Endothelial cell of coronary artery (primary cell): ENCODE results near the gene GPAT3. TPM values are rescaled to one million over a fixed set of nuclear protein-coding genes. Genes with fewer than 3 reads are reported as not detected.

Source experiments
- total RNA-seq: library from RNA; depleted of rRNA; stranded (reverse); fragments of >200 nt; gene quantifications from 2 replicates; pipeline ENCODE4 v1.2.3, GENCODE V29; 2014

Gene GPAT3
- total RNA-seq = 2.5 and 9.9 TPM in 2 replicates

DNA sequence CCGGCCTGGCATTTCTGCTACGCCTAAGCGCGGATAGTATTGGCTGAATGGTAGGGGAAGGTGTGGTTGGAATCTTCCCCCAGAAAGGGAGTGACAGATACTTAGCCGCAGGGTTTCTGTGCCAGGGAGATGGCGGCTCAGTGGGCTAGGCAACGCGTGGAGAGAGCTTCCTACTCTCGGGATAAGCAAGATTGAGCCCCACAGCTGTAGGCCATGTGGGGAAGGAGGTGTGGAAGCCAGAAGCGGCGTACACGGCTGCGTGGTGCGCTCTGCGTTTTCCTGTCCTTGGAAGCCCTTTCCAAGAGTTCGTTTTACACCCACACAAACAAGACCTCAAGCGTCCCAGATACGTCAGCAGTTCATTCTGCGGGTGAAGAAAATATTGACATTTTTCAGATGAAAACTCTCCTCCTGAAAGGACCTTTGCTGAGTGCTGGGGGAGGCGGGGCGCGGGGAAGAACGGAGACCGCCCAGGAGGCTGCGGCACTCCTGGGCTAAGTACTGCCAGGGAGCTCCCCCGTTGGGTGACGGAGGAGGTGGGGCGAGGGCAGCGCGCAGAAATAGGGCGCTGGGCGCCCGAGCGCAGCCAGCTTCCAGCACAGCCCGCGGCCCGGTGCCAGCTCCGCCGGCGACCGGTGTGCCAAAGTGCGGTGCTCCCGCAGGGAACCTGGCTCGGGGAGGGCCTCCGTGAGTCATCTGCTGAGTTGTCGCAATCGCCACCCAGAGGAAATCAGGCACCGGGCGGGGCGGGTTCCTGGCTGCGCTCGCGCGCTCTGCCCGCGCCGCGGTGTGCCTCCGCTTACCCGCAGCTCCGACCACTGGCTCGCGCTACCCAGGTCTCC lies at the start of gene GPAT3:
GPAT3 (plus strand) TSS at position 589 of the 842 bp plus-strand sequence. CDS start 515 bp downstream, outside the sequence.

Other genes with a start within 250 kb of the GPAT3 start
- gene HPSE, start 201.3 kb upstream of the GPAT3 start, total RNA-seq = 1.3 and 6.9 TPM in 2 replicates
- gene HELQ, start 80.3 kb upstream of the GPAT3 start, total RNA-seq = 12.0 and 13.3 TPM in 2 replicates
- 23.4 and 34.3 TPM in 2 replicates for gene MRPS18C, start 80.0 kb upstream of the GPAT3 start, total RNA-seq
- 16.3 and 18.4 TPM in 2 replicates for gene ABRAXAS1, start 51.0 kb upstream of the GPAT3 start, total RNA-seq